Left lobe of liver (tissue), 2 donors: Measurements from ENCODE around the gene SEMA5A. TPM values are rescaled to one million over a fixed set of nuclear protein-coding genes. Genes with fewer than 3 reads are reported as not detected.

Experiments
- ATAC-seq: fragments of 200-7000 bp; cut with Tn5 transposase; one replicate; pipeline ENCODE4 v1.9.1; 2020; ENCODE audit warnings: mild to moderate bottlenecking, moderate library complexity
- DNase-seq: peaks from one replicate; pipeline ENCODE4 v3.0.0-alpha.2; 2020; ENCODE audit warnings: low spot score
- total RNA-seq: library from RNA; stranded (reverse); gene quantifications from one replicate; pipeline ENCODE4 v1.2.1, GENCODE V29; 2021
- donor health status: DM: no; HTN: no; CAD: no; lungs with moderate emphysema.
- donor health status: DM: no; HTN: yes; CAD: no.

Gene SEMA5A
- total RNA-seq, 1 donor from 2014 or later: 5.7 TPM

GRCh38 chr5:9233035-9233434, 312.8 kb downstream of the SEMA5A start:
- no peak for DNase-seq
- no peak for ATAC-seq

- ATAC-seq (no peak), DNase-seq (no peak)
These were observed 314.0 kb downstream of the SEMA5A start for GRCh38 chr5:9231842-9232241.

- no peak for DNase-seq
- ATAC-seq: no peak
These were observed 315.5 kb downstream of the SEMA5A start for GRCh38 chr5:9230355-9230754.

GRCh38 chr5:9226016-9226536, 319.8 kb downstream of the SEMA5A start:
- no peak for ATAC-seq
- DNase-seq: no peak

- DNase-seq (no peak), ATAC-seq (no peak)
These were observed 323.6 kb downstream of the SEMA5A start for GRCh38 chr5:9222054-9222976.

- DNase-seq: no peak
- no peak for ATAC-seq
These were observed 327.5 kb downstream of the SEMA5A start for GRCh38 chr5:9218358-9218757.

- DNase-seq (no peak), ATAC-seq (no peak)
These were observed 333.3 kb downstream of the SEMA5A start for GRCh38 chr5:9212605-9213004.

- DNase-seq (no peak), ATAC-seq (no peak)
These were observed 335.9 kb downstream of the SEMA5A start for GRCh38 chr5:9209846-9210492.

GRCh38 chr5:9207817-9208418, 338.0 kb downstream of the SEMA5A start:
- DNase-seq (no peak), ATAC-seq (peak; percentile 66)

GRCh38 chr5:9202636-9203035, 343.2 kb downstream of the SEMA5A start:
- no peak for DNase-seq
- no peak for ATAC-seq

GRCh38 chr5:9201761-9202160, 344.1 kb downstream of the SEMA5A start:
- DNase-seq: no peak
- ATAC-seq: no peak

- DNase-seq (no peak), ATAC-seq (no peak)
These were observed 344.9 kb downstream of the SEMA5A start for GRCh38 chr5:9201011-9201410.

- no peak for DNase-seq
These were observed 347.5 kb downstream of the SEMA5A start for GRCh38 chr5:9198394-9198793.

GRCh38 chr5:9197881-9198260, 348.0 kb downstream of the SEMA5A start:
- DNase-seq (no peak), ATAC-seq (no peak)

More at GRCh38 chr5:9198394-9198793, 347.5 kb downstream of the SEMA5A start:
- ATAC-seq: no peak

GRCh38 chr5:9196403-9197227, 349.3 kb downstream of the SEMA5A start:
- DNase-seq (no peak), ATAC-seq (no peak)

- ATAC-seq (no peak), DNase-seq (no peak)
These were observed 351.4 kb downstream of the SEMA5A start for GRCh38 chr5:9194509-9194908.

- ATAC-seq (no peak), DNase-seq (no peak)
These were observed 353.6 kb downstream of the SEMA5A start for GRCh38 chr5:9192266-9192665.

GRCh38 chr5:9189681-9190080, 356.2 kb downstream of the SEMA5A start:
- no peak for DNase-seq
- ATAC-seq: no peak

- ATAC-seq: no peak
- no peak for DNase-seq
These were observed 356.9 kb downstream of the SEMA5A start for GRCh38 chr5:9188956-9189355.

- DNase-seq (no peak), ATAC-seq (no peak)
These were observed 357.7 kb downstream of the SEMA5A start for GRCh38 chr5:9188131-9188530.

- no peak for ATAC-seq
- DNase-seq: no peak
These were observed 358.3 kb downstream of the SEMA5A start for GRCh38 chr5:9187614-9188013.
